ENCODE data around the gene MYEOV.

- TF ChIP-seq, protein P1, sequence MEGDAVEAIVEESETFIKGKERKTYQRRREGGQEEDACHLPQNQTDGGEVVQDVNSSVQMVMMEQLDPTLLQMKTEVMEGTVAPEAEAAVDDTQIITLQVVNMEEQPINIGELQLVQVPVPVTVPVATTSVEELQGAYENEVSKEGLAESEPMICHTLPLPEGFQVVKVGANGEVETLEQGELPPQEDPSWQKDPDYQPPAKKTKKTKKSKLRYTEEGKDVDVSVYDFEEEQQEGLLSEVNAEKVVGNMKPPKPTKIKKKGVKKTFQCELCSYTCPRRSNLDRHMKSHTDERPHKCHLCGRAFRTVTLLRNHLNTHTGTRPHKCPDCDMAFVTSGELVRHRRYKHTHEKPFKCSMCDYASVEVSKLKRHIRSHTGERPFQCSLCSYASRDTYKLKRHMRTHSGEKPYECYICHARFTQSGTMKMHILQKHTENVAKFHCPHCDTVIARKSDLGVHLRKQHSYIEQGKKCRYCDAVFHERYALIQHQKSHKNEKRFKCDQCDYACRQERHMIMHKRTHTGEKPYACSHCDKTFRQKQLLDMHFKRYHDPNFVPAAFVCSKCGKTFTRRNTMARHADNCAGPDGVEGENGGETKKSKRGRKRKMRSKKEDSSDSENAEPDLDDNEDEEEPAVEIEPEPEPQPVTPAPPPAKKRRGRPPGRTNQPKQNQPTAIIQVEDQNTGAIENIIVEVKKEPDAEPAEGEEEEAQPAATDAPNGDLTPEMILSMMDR (IDR thresholded peaks at IDR 0.05 in 4 of 5, conservative IDR thresholded peaks at IDR 0.05 in 1 of 5): no peak
- no peak for TF ChIP-seq POLR2A (IDR thresholded peaks at IDR 0.05)
Measured at GRCh38 chr11:69321877-69322361, 28.0 kb downstream of the MYEOV start.

All from gastrocnemius medialis (tissue), 4 donors.